GM12864 (cell line): ENCODE measurements around the gene LMNB1.

Experiments
- DNase-seq: peaks from one replicate; pipeline ENCODE4 v3.0.0-alpha.2; 2011; ENCODE audit warnings: low read depth
- H3K4me3 ChIP-seq: 2 replicates; pipeline ENCODE4 v1.5.1; 2011; ENCODE audit warnings: mild to moderate bottlenecking, low read depth, low read length, control low read depth
- CTCF ChIP-seq: IDR thresholded peaks from 2 replicates; pipeline ENCODE4 v1.5.1; 2011; ENCODE audit warnings: low read depth, mild to moderate bottlenecking, moderate library complexity, low read length, control low read depth, inconsistent platforms; ENCODE audit errors: missing control alignments

The LMNB1 gene

GRCh38 chr5:126871441-126871840, 94.5 kb downstream of the LMNB1 start:
- no peak for TF ChIP-seq CTCF
- H3K4me3 ChIP-seq: no peak overlapping the region
- no peak for DNase-seq

- no peak for DNase-seq
- no peak overlapping the region for H3K4me3 ChIP-seq
- TF ChIP-seq CTCF: no peak
These were observed 95.8 kb downstream of the LMNB1 start for GRCh38 chr5:126872561-126873354.

GRCh38 chr5:126875303-126875785, 98.4 kb downstream of the LMNB1 start:
- TF ChIP-seq CTCF: no peak
- H3K4me3 ChIP-seq: no peak overlapping the region
- DNase-seq: no peak

GRCh38 chr5:126877602-126878001, 100.7 kb downstream of the LMNB1 start:
- DNase-seq: no peak
- no peak for TF ChIP-seq CTCF
- H3K4me3 ChIP-seq: no peak overlapping the region

- no peak for DNase-seq
- no peak for TF ChIP-seq CTCF
These were observed 101.1 kb downstream of the LMNB1 start for GRCh38 chr5:126878085-126878484.

GRCh38 chr5:126878634-126879033, 101.7 kb downstream of the LMNB1 start:
- no peak for TF ChIP-seq CTCF
- H3K4me3 ChIP-seq: no peak overlapping the region
- DNase-seq: no peak

More at GRCh38 chr5:126878085-126878484, 101.1 kb downstream of the LMNB1 start:
- no peak overlapping the region for H3K4me3 ChIP-seq
